CD4-positive, alpha-beta T cell (primary cell): ENCODE measurements around the gene CADM1. TPM values are rescaled to one million over a fixed set of nuclear protein-coding genes. Genes with fewer than 3 reads are reported as not detected.

Source experiments
- ATAC-seq: fragments of 200-7000 bp; cut with Tn5 transposase; one replicate; pipeline ENCODE4 v1.10.0; 2022; ENCODE audit warnings: mild to moderate bottlenecking; ENCODE audit not compliant: poor library complexity
- CTCF ChIA-PET: fragments of 350-600 bp; sonication (Branson Sonifier 250); formaldehyde crosslinking; loops from one replicate; lab custom pipeline; 2021; ENCODE audit warnings: antibody characterized with exemption, inconsistent platforms; lab: Charles Lee
- POLR2A ChIA-PET: fragments of 350-600 bp; sonication (Branson Sonifier 250); formaldehyde crosslinking; loops from one replicate; lab custom pipeline; 2021; ENCODE audit warnings: antibody characterized with exemption, inconsistent platforms; lab: Charles Lee
- DNase-seq, 14 experiments: peaks; one replicate each; pipeline ENCODE4 v3.0.0-alpha.2; 2013 to 2020; ENCODE audit warnings: mixed read lengths in 2 of 14
- H3K27ac ChIP-seq, 2 donors: one replicate each; pipeline versions ENCODE4 v1.5.1 to v1.7.0; 2013; ENCODE audit warnings: low read length in 2 of 2, low read depth in 1 of 2, mild to moderate bottlenecking in 1 of 2
- H3K27me3 ChIP-seq, 2 experiments: 1 replicate in 1 of 2; 2 replicates in 1 of 2; pipeline versions ENCODE4 v1.6.1 to v1.7.0; 2013; ENCODE audit warnings: low read length in 2 of 2, control low read depth in 1 of 2, mild to moderate bottlenecking in 1 of 2, moderate library complexity in 1 of 2; ENCODE audit not compliant: insufficient read depth in 2 of 2, control insufficient read depth in 1 of 2
- H3K36me3 ChIP-seq: one replicate; pipeline ENCODE4 v1.6.1; 2013; ENCODE audit warnings: low read length, control low read depth; ENCODE audit not compliant: insufficient read depth
- H3K4me1 ChIP-seq: one replicate; pipeline ENCODE4 v1.6.1; 2013; ENCODE audit warnings: low read length, control low read depth; ENCODE audit not compliant: insufficient read depth
- H3K4me3 ChIP-seq: one replicate; pipeline ENCODE4 v1.5.1; 2013; ENCODE audit warnings: mild to moderate bottlenecking, low read length, moderate library complexity
- H3K9me3 ChIP-seq, 2 experiments: 1 replicate in 1 of 2; 2 replicates in 1 of 2; pipeline versions ENCODE4 v1.6.1 to v1.7.0; 2013; ENCODE audit warnings: low read length in 2 of 2, mild to moderate bottlenecking in 2 of 2, control low read depth in 1 of 2, moderate library complexity in 1 of 2; ENCODE audit not compliant: control insufficient read depth in 1 of 2, insufficient read depth in 1 of 2
- H3K27ac Mint-ChIP-seq: one replicate; pipeline ENCODE4 v1.8.0; 2020; ENCODE audit warnings: mixed read lengths
- H3K27me3 Mint-ChIP-seq: one replicate; pipeline ENCODE4 v1.8.0; 2021; ENCODE audit warnings: mixed read lengths
- H3K36me3 Mint-ChIP-seq: one replicate; pipeline ENCODE4 v1.8.0; 2021; ENCODE audit warnings: low read depth, mixed read lengths
- H3K4me1 Mint-ChIP-seq: one replicate; pipeline ENCODE4 v1.8.0; 2021; ENCODE audit warnings: low read depth, mixed read lengths
- H3K4me3 Mint-ChIP-seq: one replicate; pipeline ENCODE4 v1.8.0; 2020; ENCODE audit warnings: mild to moderate bottlenecking, mixed read lengths
- H3K9me3 Mint-ChIP-seq: one replicate; pipeline ENCODE4 v1.8.0; 2020; ENCODE audit warnings: mixed read lengths
- CTCF ChIP-seq: fragments of 200-600 bp; IDR thresholded peaks from one replicate; pipeline ENCODE4 v1.8.0; 2022; ENCODE audit warnings: antibody characterized with exemption, mild to moderate bottlenecking
- intact Hi-C, 2 experiments: fragments of 100-400 bp; cut with DNase I in 1 of 2; cut with micrococcal nuclease in 1 of 2; formaldehyde crosslinking; loops; one replicate each; pipeline versions ENCODE4 v1.15.1 to v1.9.0; 2023 to 2025; cut with DNase I, micrococcal nuclease
- total RNA-seq, 174 experiments: library from RNA in 2 of 174; stranded (reverse) in 2 of 174; gene quantifications; one replicate each; pipeline ENCODE4 v1.2.3 and lab custom pipeline; 2021 to 2026

Gene CADM1
- total RNA-seq, 2 experiments from 2014 or later = 1.1 to 1.4 TPM

- H3K36me3 ChIP-seq = no peaks in the 10 kb centered on the region
- H3K9me3 ChIP-seq = no peaks in the 10 kb centered on the region
- H3K27ac Mint-ChIP-seq = no peak overlapping the region
- intact Hi-C loops = no loop called here
- no peaks in the 10 kb centered on the region for H3K4me1 ChIP-seq
- no peak for TF ChIP-seq CTCF
- no peak for ATAC-seq
- no peaks in the 10 kb centered on the region for H3K27me3 ChIP-seq
- H3K27ac ChIP-seq = no peak overlapping the region
- no peaks in the 10 kb centered on the region for H3K27me3 Mint-ChIP-seq
- no peak for DNase-seq
- no peaks in the 10 kb centered on the region for H3K9me3 Mint-ChIP-seq
- no peaks in the 10 kb centered on the region for H3K4me1 Mint-ChIP-seq
- CTCF ChIA-PET = interaction anchor here (1.2 kb wide), 1 partner anchor 9 kb away, joined by 4 read pairs; no protein-coding TSS in a partner anchor
- no peaks in the 10 kb centered on the region for H3K36me3 Mint-ChIP-seq
- H3K4me3 ChIP-seq = no peak overlapping the region
- POLR2A ChIA-PET = no interaction called here
- no peak overlapping the region for H3K4me3 Mint-ChIP-seq
Observed at GRCh38 chr11:115550291-115551059, 46.3 kb upstream of the CADM1 start.

- ATAC-seq (no peak), DNase-seq (no peak)
- Mint-ChIP-seq H3K4me1 (no peaks in the 10 kb centered on the region), H3K27ac (no peak overlapping the region), H3K4me3 (no peak overlapping the region), H3K36me3 (no peaks in the 10 kb centered on the region), H3K27me3 (no peaks in the 10 kb centered on the region), H3K9me3 (no peaks in the 10 kb centered on the region)
- Histone ChIP-seq H3K36me3 (no peaks in the 10 kb centered on the region), H3K27ac (no peak overlapping the region), H3K9me3 (no peaks in the 10 kb centered on the region), H3K4me3 (no peak overlapping the region), H3K27me3 (no peaks in the 10 kb centered on the region), H3K4me1 (no peaks in the 10 kb centered on the region)
- TF ChIP-seq CTCF = no peak
- CTCF ChIA-PET = no interaction called here
- intact Hi-C loops = no loop called here
- POLR2A ChIA-PET = no interaction called here
Observed at GRCh38 chr11:115548878-115549528, 44.8 kb upstream of the CADM1 start.

- CTCF ChIA-PET = no interaction called here
- TF ChIP-seq CTCF = no peak
- Mint-ChIP-seq H3K27ac (no peak overlapping the region), H3K9me3 (no peaks in the 10 kb centered on the region), H3K4me3 (no peak overlapping the region), H3K4me1 (no peaks in the 10 kb centered on the region), H3K27me3 (no peaks in the 10 kb centered on the region), H3K36me3 (no peaks in the 10 kb centered on the region)
- DNase-seq (no peak), ATAC-seq (no peak)
- no peaks in the 10 kb centered on the region for H3K4me1 ChIP-seq
- H3K9me3 ChIP-seq = no peaks in the 10 kb centered on the region
- H3K36me3 ChIP-seq = no peaks in the 10 kb centered on the region
- POLR2A ChIA-PET = no interaction called here
- no peak overlapping the region for H3K27ac ChIP-seq
- intact Hi-C loops = no loop called here
- H3K27me3 ChIP-seq = no peaks in the 10 kb centered on the region
- H3K4me3 ChIP-seq = no peak overlapping the region
Observed at GRCh38 chr11:115545581-115546210, 41.5 kb upstream of the CADM1 start.
